K562 (cell line): ENCODE data around the gene NME7. TPM values are rescaled to one million over a fixed set of nuclear protein-coding genes. Genes with fewer than 3 reads are reported as not detected.

Experiments used
- ATAC-seq: fragments of 200-7000 bp; cut with Tn5 transposase; 3 replicates; pipeline ENCODE4 v1.9.1; 2020; ENCODE audit warnings: moderate library complexity
- BruUV-seq: library from RNA; stranded (reverse); fragments of 400-500 nt; replicated peaks from 2 replicates; lab custom pipeline; 2021; lab: Mats Ljungman, UMichigan
- CTCF ChIA-PET: fragments of 300-600 bp; formaldehyde crosslinking; extraction: SDS; loops from one replicate; lab custom pipeline; 2021; ENCODE audit warnings: low intra/inter-chr PET ratio; lab: Yijun Ruan, JAX
- POLR2A ChIA-PET: fragments of 300-600, 350-650 bp; sonication (Branson Sonifier 250); formaldehyde crosslinking; extraction: SDS; loops from one replicate; lab custom pipeline; 2021; ENCODE audit warnings: antibody characterized with exemption, inconsistent platforms; lab: Yijun Ruan, JAX
- DNase-seq, 4 experiments: peaks; one replicate each; pipeline versions ENCODE4 v3.0.0 to v3.0.0-alpha.2; 2011 to 2018; ENCODE audit warnings: low spot score in 3 of 4, mixed read lengths in 3 of 4; ENCODE audit errors: extremely low read depth in 1 of 4
- FAIRE-seq: peaks from 2 replicates; lab custom pipeline; 2011; peaks lifted over from hg19 to GRCh38; lab: Jason Lieb, UNC
- H2AFZ ChIP-seq: 2 replicates; pipeline ENCODE4 v1.6.0; 2011; ENCODE audit warnings: low read depth, low read length, control low read depth, inconsistent platforms
- H3K27ac ChIP-seq: fragments of 200-600 bp; 3 replicates; pipeline ENCODE4 v1.8.0; 2011; ENCODE audit warnings: low read depth, mild to moderate bottlenecking, control low read depth, inconsistent platforms, low read length, moderate library complexity, mixed read lengths; ENCODE audit errors: extremely low read depth
- H3K27me3 ChIP-seq, 2 experiments: fragments of 300-600 bp in 1 of 2; 2 replicates in 1 of 2; 3 replicates in 1 of 2; pipeline versions ENCODE4 v1.6.0 to v1.8.0; 2011; ENCODE audit warnings: inconsistent platforms in 2 of 2, low read length in 2 of 2, mild to moderate bottlenecking in 1 of 2, mixed read lengths in 1 of 2, moderate library complexity in 1 of 2; ENCODE audit not compliant: control insufficient read depth in 2 of 2, insufficient read depth in 2 of 2
- H3K36me3 ChIP-seq: fragments of 300-600 bp; 3 replicates; pipeline ENCODE4 v1.8.0; 2011; ENCODE audit warnings: mild to moderate bottlenecking, low read length, inconsistent platforms; ENCODE audit not compliant: control insufficient read depth, insufficient read depth
- H3K4me1 ChIP-seq, 2 experiments: fragments of 200-600 bp in 1 of 2; replicated peaks in 1 of 2; 2 replicates in 1 of 2; 3 replicates in 1 of 2; pipeline versions ENCODE4 v1.5.1 to v1.8.0; 2011; ENCODE audit warnings: inconsistent platforms in 2 of 2, low read length in 2 of 2, mild to moderate bottlenecking in 1 of 2, mixed read lengths in 1 of 2, moderate library complexity in 1 of 2; ENCODE audit not compliant: control insufficient read depth in 2 of 2, insufficient read depth in 2 of 2
- H3K4me2 ChIP-seq: 2 replicates; pipeline ENCODE4 v1.6.1; 2011; ENCODE audit warnings: low read length, control low read depth, inconsistent platforms, mixed read lengths; ENCODE audit not compliant: insufficient read depth
- H3K4me3 ChIP-seq: fragments of 200-600 bp; sonication (generic), shearing (Covaris generic); 2 replicates; pipeline ENCODE4 v1.5.1; 2016; ENCODE audit warnings: control low read depth, inconsistent platforms
- H3K79me2 ChIP-seq: fragments of 200-600 bp; 3 replicates; pipeline ENCODE4 v1.8.0; 2011; ENCODE audit warnings: low read length, inconsistent platforms; ENCODE audit not compliant: control insufficient read depth, insufficient read depth
- H3K9ac ChIP-seq, 2 experiments: 2 replicates each; pipeline versions ENCODE4 v1.6.0 to v1.6.1; 2011; ENCODE audit warnings: low read depth in 2 of 2, low read length in 2 of 2, control low read depth in 1 of 2, inconsistent platforms in 1 of 2, mild to moderate bottlenecking in 1 of 2, mixed read lengths in 1 of 2; ENCODE audit not compliant: insufficient read depth in 1 of 2
- H3K9me1 ChIP-seq: one replicate; pipeline ENCODE4 v1.6.0; 2011; ENCODE audit warnings: inconsistent platforms, mild to moderate bottlenecking, low read length, moderate library complexity; ENCODE audit not compliant: control insufficient read depth, insufficient read depth
- H3K9me3 ChIP-seq: replicated peaks from 2 replicates; pipeline ENCODE4 v1.5.1; 2011; ENCODE audit warnings: low read depth, low read length, inconsistent platforms; ENCODE audit not compliant: control insufficient read depth, insufficient read depth
- H4K20me1 ChIP-seq: replicated peaks from 2 replicates; pipeline ENCODE4 v1.6.1; 2011; ENCODE audit warnings: low read length, inconsistent platforms, mixed read lengths; ENCODE audit not compliant: control insufficient read depth, insufficient read depth
- BDP1 ChIP-seq: IDR thresholded peaks from 3 replicates; pipeline ENCODE4 v1.6.1; 2011; ENCODE audit not compliant: insufficient read length, insufficient read depth
- C11orf30 ChIP-seq: fragments of 450-650 bp; IDR thresholded peaks from 2 replicates; pipeline ENCODE4 v1.6.1; 2016; ENCODE audit warnings: low read depth, mild to moderate bottlenecking
- CC2D1A ChIP-seq: fragments of 450-650 bp; IDR thresholded peaks from 2 replicates; pipeline ENCODE4 v1.6.1; 2017; ENCODE audit warnings: mild to moderate bottlenecking
- L3MBTL2 ChIP-seq: fragments of 450-650 bp; IDR thresholded peaks from 2 replicates; pipeline ENCODE4 v1.6.1; 2016; ENCODE audit warnings: mild to moderate bottlenecking, moderate library complexity
- MAFG ChIP-seq: fragments of 450-650 bp; conservative IDR thresholded peaks from 2 replicates; pipeline ENCODE4 v1.6.1; 2016; ENCODE audit warnings: missing genetic modification characterization, missing compliant biosample characterization
- MXI1 ChIP-seq: IDR thresholded peaks from 2 replicates; pipeline ENCODE4 v1.6.1; 2011; ENCODE audit warnings: low read depth, mild to moderate bottlenecking, improper control_type of control experiment, low read length
- MYBL2 ChIP-seq, 2 experiments: fragments of 450-650 bp in 1 of 2; sonication (generic) in 1 of 2; formaldehyde crosslinking in 1 of 2; IDR thresholded peaks; 2 replicates each; pipeline versions ENCODE4 v1.6.1 to v1.8.1; 2017 to 2022; ENCODE audit warnings: borderline replicate concordance in 1 of 2, inconsistent platforms in 1 of 2, low read depth in 1 of 2, mild to moderate bottlenecking in 1 of 2, missing genetic modification reagents in 1 of 2, moderate library complexity in 1 of 2
- NR1H2 ChIP-seq: sonication (generic); formaldehyde crosslinking; IDR thresholded peaks from 2 replicates; pipeline ENCODE4 v1.4.0; 2020; ENCODE audit warnings: mild to moderate bottlenecking, missing genetic modification reagents
- PHB ChIP-seq: fragments of 250-450 bp; sonication (Bioruptor Pico); IDR thresholded peaks from 2 replicates; pipeline ENCODE4 v1.5.0; 2021
- SRF ChIP-seq, 2 experiments: fragments of 250-450, 450-650 bp in 1 of 2; sonication (Bioruptor Pico) in 1 of 2; sonication (generic) in 1 of 2; formaldehyde crosslinking; IDR thresholded peaks; 2 replicates each; pipeline versions ENCODE4 v1.5.0 to v1.5.1; 2020 to 2022; ENCODE audit warnings: mild to moderate bottlenecking in 1 of 2, missing genetic modification reagents in 1 of 2
- SRSF7 ChIP-seq: fragments of 200-400 bp; formaldehyde crosslinking; optimal IDR thresholded peaks from 2 replicates; pipeline ENCODE3; 2017; ENCODE audit warnings: mild to moderate bottlenecking, low read depth, low read length
- TFE3 ChIP-seq: fragments of 450-650 bp; formaldehyde crosslinking; IDR thresholded peaks from 2 replicates; pipeline ENCODE4 v1.4.0; 2020; ENCODE audit warnings: mild to moderate bottlenecking, mixed read lengths
- ZBTB12 ChIP-seq: fragments of 250-450 bp; sonication (Bioruptor Pico); IDR thresholded peaks from 2 replicates; pipeline ENCODE4 v1.4.0; 2020
- ZNF24 ChIP-seq: fragments of 450-650 bp; IDR thresholded peaks from 2 replicates; pipeline ENCODE4 v1.6.1; 2016
- ZNF274 ChIP-seq: IDR thresholded peaks from 2 replicates; pipeline ENCODE4 v1.6.1; 2011; ENCODE audit warnings: low read depth, mild to moderate bottlenecking, low read length, moderate library complexity, borderline replicate concordance
- ZNF316 ChIP-seq: fragments of 450-650 bp; IDR thresholded peaks from 2 replicates; pipeline ENCODE4 v1.6.1; 2016
- WGBS: fragments of 100-300 bp; shearing (Covaris generic); methylation state at CpG from one replicate; pipeline ENCODE4 v1.1.6; 2016; ENCODE audit warnings: low coverage, mixed read lengths; ENCODE audit not compliant: insufficient coverage; ENCODE audit errors: missing lambda C conversion rate; 5-methylcytosine and 5-hydroxymethylcytosine counted together
- in situ Hi-C: fragments of 300-500 bp; cut with MboI; formaldehyde crosslinking; loops from 4 replicates; pipeline ENCODE4 v1.15.0; 2018; ENCODE audit warnings: inconsistent platforms, mixed read lengths
- intact Hi-C: fragments of 100-400 bp; cut with micrococcal nuclease; formaldehyde crosslinking; loops from 2 replicates; pipeline ENCODE4 v1.14.2; 2022
- polyA plus RNA-seq, 8 experiments: library from polyadenylated mRNA; depleted of rRNA in 4 of 8; stranded (reverse) in 5 of 8; unstranded in 3 of 8; fragments of >200 nt; fragmentation: Nextera tagmentation in 2 of 8; fragmentation: Illumina TruSeq in 1 of 8; extraction: Ambion mirVana in 2 of 8; extraction: Trizol in 1 of 8; gene quantifications; 2 replicates each; pipeline versions ENCODE4 v1.2.1 to v1.2.3, GENCODE V29; 2011 to 2014; ENCODE audit warnings: inconsistent platforms in 1 of 8, missing spikeins in 1 of 8
- total RNA-seq, 7 experiments: library from RNA; depleted of rRNA in 6 of 7; stranded (reverse); fragments of >200 nt in 6 of 7; fragmentation: Illumina TruSeq in 2 of 7; extraction: Trizol in 2 of 7; gene quantifications; 2 replicates each; pipeline versions ENCODE4 v1.2.1 to v1.2.3, GENCODE V29; 2011 to 2021; ENCODE audit warnings: low replicate concordance in 1 of 7

Gene NME7
- total and polyA plus RNA-seq, 9 of the 15 experiments (the other 6 are each of a cell fraction or from before 2014, with no cell fraction given), result 7.9 to 43.2 (median 23.9) TPM

- H3K4me3 ChIP-seq, result no peak overlapping the region
- no peak overlapping the region for H3K9ac ChIP-seq
- no peaks in the 10 kb centered on the region for H3K4me1 ChIP-seq
- H3K36me3 ChIP-seq, result no peaks in the 10 kb centered on the region
- H3K9me1 ChIP-seq, result no peaks in the 10 kb centered on the region
- no peaks in the 10 kb centered on the region for H3K79me2 ChIP-seq
- WGBS, result 40% methylated on average over 2 of the region's 2 CpGs
- in situ Hi-C loops, result no loop called here
- no peak for TF ChIP-seq BDP1
- TF ChIP-seq ZNF316, result peak; percentile 69
- TF ChIP-seq C11orf30, result peak; percentile 36; the same call in 1 of the 2 replicates
- TF ChIP-seq MAFG, result peak; percentile 43; the same call in 1 of the 2 replicates
- no peaks in the 10 kb centered on the region for H3K27me3 ChIP-seq
- ATAC-seq (no peak), FAIRE-seq (peak; percentile 48), DNase-seq (no peak)
- H3K9me3 ChIP-seq, result no peaks in the 10 kb centered on the region
- intact Hi-C loops, result no loop called here
- H4K20me1 ChIP-seq, result no peaks in the 10 kb centered on the region
- ChIA-PET CTCF (no interaction called here), POLR2A (interaction anchor here (0.8 kb wide), 1 partner anchor 24 kb away, joined by 3 read pairs; no protein-coding TSS in a partner anchor)
- no TSS peak for BruUV-seq
- H2AFZ ChIP-seq, result no peak overlapping the region
- no peak overlapping the region for H3K27ac ChIP-seq
- no peak overlapping the region for H3K4me2 ChIP-seq
These were observed 71.8 kb downstream of the NME7 start for GRCh38 chr1:169295846-169296245.

GRCh38 chr1:169295425-169295824 is 72.2 kb downstream of the NME7 start:
- Histone ChIP-seq H3K9me1 (no peaks in the 10 kb centered on the region), H3K4me2 (no peak overlapping the region), H3K4me1 (no peaks in the 10 kb centered on the region), H3K27me3 (no peaks in the 10 kb centered on the region), H2AFZ (no peak overlapping the region), H3K27ac (no peak overlapping the region), H4K20me1 (no peaks in the 10 kb centered on the region), H3K79me2 (no peaks in the 10 kb centered on the region), H3K36me3 (no peaks in the 10 kb centered on the region), H3K9ac (no peak overlapping the region), H3K9me3 (no peaks in the 10 kb centered on the region), H3K4me3 (no peak overlapping the region)
- in situ Hi-C loops (no loop called here), intact Hi-C loops (no loop called here)
- POLR2A ChIA-PET, result interaction anchor here (0.8 to 1.1 kb wide), 2 partner anchors 9 to 24 kb away, joined by 3 read pairs; no protein-coding TSS in a partner anchor
- no peak for DNase-seq
- WGBS, result 84% methylated on average over 1 of the region's 1 CpG
- no peak for ATAC-seq
- no TSS peak for BruUV-seq
- FAIRE-seq, result no peak
- CTCF ChIA-PET, result no interaction called here
- TF ChIP-seq L3MBTL2 (no peak), SRSF7 (no peak), ZNF24 (no peak), PHB (no peak), CC2D1A (no peak), NR1H2 (CRISPR knock-in tag) (no peak), MXI1 (no peak), ZNF274 (no peak), TFE3 (CRISPR knock-in tag) (no peak), ZBTB12 (CRISPR knock-in tag) (no peak), SRF (CRISPR knock-in tag; IDR thresholded peaks at IDR 0.05) (no peak), MYBL2 (IDR thresholded peaks at IDR 0.05; ENCODE audit: low read depth) (no peak), MYBL2 (CRISPR knock-in tag; IDR thresholded peaks at IDR 0.05; ENCODE audit: borderline replicate concordance) (no peak)
